ENCODE data around the gene PSD4.

- TF ChIP-seq, protein P1, sequence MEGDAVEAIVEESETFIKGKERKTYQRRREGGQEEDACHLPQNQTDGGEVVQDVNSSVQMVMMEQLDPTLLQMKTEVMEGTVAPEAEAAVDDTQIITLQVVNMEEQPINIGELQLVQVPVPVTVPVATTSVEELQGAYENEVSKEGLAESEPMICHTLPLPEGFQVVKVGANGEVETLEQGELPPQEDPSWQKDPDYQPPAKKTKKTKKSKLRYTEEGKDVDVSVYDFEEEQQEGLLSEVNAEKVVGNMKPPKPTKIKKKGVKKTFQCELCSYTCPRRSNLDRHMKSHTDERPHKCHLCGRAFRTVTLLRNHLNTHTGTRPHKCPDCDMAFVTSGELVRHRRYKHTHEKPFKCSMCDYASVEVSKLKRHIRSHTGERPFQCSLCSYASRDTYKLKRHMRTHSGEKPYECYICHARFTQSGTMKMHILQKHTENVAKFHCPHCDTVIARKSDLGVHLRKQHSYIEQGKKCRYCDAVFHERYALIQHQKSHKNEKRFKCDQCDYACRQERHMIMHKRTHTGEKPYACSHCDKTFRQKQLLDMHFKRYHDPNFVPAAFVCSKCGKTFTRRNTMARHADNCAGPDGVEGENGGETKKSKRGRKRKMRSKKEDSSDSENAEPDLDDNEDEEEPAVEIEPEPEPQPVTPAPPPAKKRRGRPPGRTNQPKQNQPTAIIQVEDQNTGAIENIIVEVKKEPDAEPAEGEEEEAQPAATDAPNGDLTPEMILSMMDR (conservative IDR thresholded peaks at IDR 0.05; ENCODE audit: low read length), result no peak
- TF ChIP-seq EZH2phosphoT487 (IDR thresholded peaks at IDR 0.05; ENCODE audit: borderline replicate concordance), result no peak
These were observed 72.8 kb downstream of the PSD4 start for GRCh38 chr2:113246606-113247005.

Measured in Loucy (cell line).